DOHH2 (cell line): ENCODE data around the gene ADAMTSL1.

Experiments
- EZH2phosphoT487 ChIP-seq: fragments of 200-600 bp; sonication (generic); IDR thresholded peaks from 2 replicates; pipeline ENCODE4 v1.6.1; 2017; ENCODE audit warnings: borderline replicate concordance, mild to moderate bottlenecking, antibody characterized with exemption, low read length, moderate library complexity, mixed read lengths
- TF ChIP-seq, protein P1 (sequence below): fragments of 200-600 bp; sonication (generic); IDR thresholded peaks from one replicate; pipeline ENCODE4 v1.5.1; 2014; ENCODE audit warnings: antibody characterized with exemption, mild to moderate bottlenecking, low read depth, low read length; ENCODE audit not compliant: poor library complexity, severe bottlenecking

DNA sequence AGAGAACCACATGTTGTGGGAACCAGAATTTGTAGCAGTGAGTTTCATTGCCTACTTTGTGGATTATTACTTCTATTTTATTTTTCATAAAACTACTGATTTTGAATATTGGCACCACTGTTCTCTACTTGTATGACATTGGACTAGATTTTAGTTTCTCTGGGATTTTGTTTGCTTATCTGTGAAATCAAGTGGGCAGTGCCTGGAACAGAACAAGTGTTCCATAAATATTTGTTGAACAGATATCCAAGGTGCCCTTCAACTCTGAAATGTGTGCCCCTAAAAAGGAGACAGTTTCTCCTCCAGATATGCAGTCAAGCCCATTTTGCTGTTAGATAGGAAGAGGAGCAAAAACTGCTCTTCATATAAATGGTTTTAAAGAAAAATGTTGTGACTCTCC lies 42.6 kb downstream of the ADAMTSL1 start:
- TF ChIP-seq, protein P1, sequence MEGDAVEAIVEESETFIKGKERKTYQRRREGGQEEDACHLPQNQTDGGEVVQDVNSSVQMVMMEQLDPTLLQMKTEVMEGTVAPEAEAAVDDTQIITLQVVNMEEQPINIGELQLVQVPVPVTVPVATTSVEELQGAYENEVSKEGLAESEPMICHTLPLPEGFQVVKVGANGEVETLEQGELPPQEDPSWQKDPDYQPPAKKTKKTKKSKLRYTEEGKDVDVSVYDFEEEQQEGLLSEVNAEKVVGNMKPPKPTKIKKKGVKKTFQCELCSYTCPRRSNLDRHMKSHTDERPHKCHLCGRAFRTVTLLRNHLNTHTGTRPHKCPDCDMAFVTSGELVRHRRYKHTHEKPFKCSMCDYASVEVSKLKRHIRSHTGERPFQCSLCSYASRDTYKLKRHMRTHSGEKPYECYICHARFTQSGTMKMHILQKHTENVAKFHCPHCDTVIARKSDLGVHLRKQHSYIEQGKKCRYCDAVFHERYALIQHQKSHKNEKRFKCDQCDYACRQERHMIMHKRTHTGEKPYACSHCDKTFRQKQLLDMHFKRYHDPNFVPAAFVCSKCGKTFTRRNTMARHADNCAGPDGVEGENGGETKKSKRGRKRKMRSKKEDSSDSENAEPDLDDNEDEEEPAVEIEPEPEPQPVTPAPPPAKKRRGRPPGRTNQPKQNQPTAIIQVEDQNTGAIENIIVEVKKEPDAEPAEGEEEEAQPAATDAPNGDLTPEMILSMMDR = no peak
- no peak for TF ChIP-seq EZH2phosphoT487
